ENCODE results near the gene CNN2.

- TF ChIP-seq GATA1 (IDR thresholded peaks at IDR 0.05; ENCODE audit: low read depth, low read length) (no peak), POLR2A (IDR thresholded peaks at IDR 0.05; ENCODE audit: low read length) (no peak)
These were observed 23.1 kb upstream of the CNN2 start for GRCh38 chr19:1003283-1003682.
